Hepatocyte (in vitro differentiated cells): Measurements from ENCODE around the gene CCDC40. TPM values are rescaled to one million over a fixed set of nuclear protein-coding genes. Genes with fewer than 3 reads are reported as not detected.

Experiments
- DNase-seq: peaks from one replicate; pipeline ENCODE4 v3.0.0-alpha.2; 2016; ENCODE audit warnings: low spot score
- H2AFZ ChIP-seq: fragments of 200-600 bp; sonication (generic); 2 replicates; pipeline ENCODE4 v1.6.0; 2016; ENCODE audit warnings: antibody characterized with exemption, mild to moderate bottlenecking
- H3K27ac ChIP-seq: fragments of 200-600 bp; sonication (generic); 2 replicates; pipeline ENCODE4 v1.5.1; 2016; ENCODE audit warnings: mild to moderate bottlenecking
- H3K27me3 ChIP-seq: fragments of 200-600 bp; sonication (generic); 2 replicates; pipeline ENCODE4 v1.6.1; 2016
- H3K36me3 ChIP-seq: fragments of 200-600 bp; sonication (generic); replicated peaks from 2 replicates; pipeline ENCODE4 v1.5.1; 2016; ENCODE audit warnings: low read depth; ENCODE audit not compliant: insufficient read depth
- H3K4me1 ChIP-seq: fragments of 200-600 bp; sonication (generic); 2 replicates; pipeline ENCODE4 v1.5.1; 2016; ENCODE audit warnings: mild to moderate bottlenecking, moderate library complexity; ENCODE audit not compliant: insufficient read depth
- H3K4me2 ChIP-seq: fragments of 200-600 bp; sonication (generic); 2 replicates; pipeline ENCODE4 v1.6.0; 2016
- H3K4me3 ChIP-seq: fragments of 200-600 bp; sonication (generic); 2 replicates; pipeline ENCODE4 v1.5.1; 2016; ENCODE audit warnings: mild to moderate bottlenecking
- H3K79me2 ChIP-seq: fragments of 200-600 bp; sonication (generic); 2 replicates; pipeline ENCODE4 v1.6.0; 2017; ENCODE audit warnings: mild to moderate bottlenecking
- H3K9me2 ChIP-seq: fragments of 200-600 bp; sonication (generic); replicated peaks from 2 replicates; pipeline ENCODE4 v1.6.0; 2017; ENCODE audit warnings: mild to moderate bottlenecking; ENCODE audit not compliant: insufficient read depth
- H3K9me3 ChIP-seq: fragments of 200-600 bp; sonication (generic); 2 replicates; pipeline ENCODE4 v1.5.1; 2016; ENCODE audit warnings: low read depth, mild to moderate bottlenecking
- H4K20me1 ChIP-seq: fragments of 200-600 bp; sonication (generic); 2 replicates; pipeline ENCODE4 v1.6.0; 2016; ENCODE audit warnings: mild to moderate bottlenecking; ENCODE audit not compliant: insufficient read depth, poor library complexity, severe bottlenecking
- EZH2 ChIP-seq: fragments of 200-600 bp; sonication (generic); IDR thresholded peaks from 2 replicates; pipeline ENCODE4 v1.6.1; 2016; ENCODE audit warnings: antibody characterized with exemption, mild to moderate bottlenecking, borderline replicate concordance
- EZH2phosphoT487 ChIP-seq: fragments of 200-600 bp; sonication (generic); IDR thresholded peaks from one replicate; pipeline ENCODE4 v1.6.1; 2018; ENCODE audit warnings: antibody characterized with exemption, mild to moderate bottlenecking, low read depth, moderate library complexity; ENCODE audit not compliant: unreplicated experiment, severe bottlenecking
- WGBS: methylation state at CpG from one replicate; pipeline ENCODE4 v1.1.6; 2016; ENCODE audit warnings: low lambda C conversion rate; ENCODE audit errors: missing lambda C conversion rate; 5-methylcytosine and 5-hydroxymethylcytosine counted together
- polyA plus RNA-seq: library from polyadenylated mRNA; unstranded; fragments of >200 nt; fragmentation: Nextera tagmentation; extraction: Ambion mirVana; gene quantifications from 2 replicates; pipeline ENCODE4 v1.2.1, GENCODE V29; 2016
- total RNA-seq: library from RNA; depleted of rRNA; stranded (reverse); fragments of >200 nt; gene quantifications from 2 replicates; pipeline ENCODE4 v1.2.3, GENCODE V29; 2014
- TF ChIP-seq, protein P1 (sequence below): fragments of 200-600 bp; sonication (generic); IDR thresholded peaks from 2 replicates; pipeline ENCODE4 v1.5.1; 2016; ENCODE audit warnings: antibody characterized with exemption, mild to moderate bottlenecking; ENCODE audit not compliant: poor library complexity

Gene CCDC40
- total and polyA plus RNA-seq, 2 experiments from 2014 or later: 2.2 to 4.7 TPM

DNA sequence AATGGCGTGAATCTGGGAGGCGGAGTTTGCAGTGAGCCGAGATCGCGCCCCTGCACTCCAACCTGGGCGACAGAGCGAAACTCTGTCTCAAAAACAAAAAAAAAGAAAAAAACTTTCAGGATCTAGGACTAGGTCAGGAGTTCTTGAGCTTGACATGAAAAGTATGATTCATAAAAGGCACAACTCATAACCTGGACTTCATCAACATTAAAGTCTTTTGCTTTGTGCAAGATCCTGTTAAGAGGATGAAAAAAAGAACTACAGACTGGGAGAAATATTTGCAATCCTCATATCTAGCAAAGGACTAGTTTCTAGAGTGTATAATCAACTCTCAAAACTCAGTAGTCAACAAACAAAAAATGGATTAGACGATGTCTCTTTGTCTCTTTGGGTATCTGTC lies 40.7 kb upstream of the CCDC40 start:
- peak overlapping the region; percentile 98 for H3K27ac ChIP-seq
- no peaks in the 10 kb centered on the region for H3K36me3 ChIP-seq
- H3K4me1 ChIP-seq: peaks cover 41% of the 10 kb centered on the region
- H3K9me3 ChIP-seq: no peaks in the 10 kb centered on the region
- TF ChIP-seq, protein P1, sequence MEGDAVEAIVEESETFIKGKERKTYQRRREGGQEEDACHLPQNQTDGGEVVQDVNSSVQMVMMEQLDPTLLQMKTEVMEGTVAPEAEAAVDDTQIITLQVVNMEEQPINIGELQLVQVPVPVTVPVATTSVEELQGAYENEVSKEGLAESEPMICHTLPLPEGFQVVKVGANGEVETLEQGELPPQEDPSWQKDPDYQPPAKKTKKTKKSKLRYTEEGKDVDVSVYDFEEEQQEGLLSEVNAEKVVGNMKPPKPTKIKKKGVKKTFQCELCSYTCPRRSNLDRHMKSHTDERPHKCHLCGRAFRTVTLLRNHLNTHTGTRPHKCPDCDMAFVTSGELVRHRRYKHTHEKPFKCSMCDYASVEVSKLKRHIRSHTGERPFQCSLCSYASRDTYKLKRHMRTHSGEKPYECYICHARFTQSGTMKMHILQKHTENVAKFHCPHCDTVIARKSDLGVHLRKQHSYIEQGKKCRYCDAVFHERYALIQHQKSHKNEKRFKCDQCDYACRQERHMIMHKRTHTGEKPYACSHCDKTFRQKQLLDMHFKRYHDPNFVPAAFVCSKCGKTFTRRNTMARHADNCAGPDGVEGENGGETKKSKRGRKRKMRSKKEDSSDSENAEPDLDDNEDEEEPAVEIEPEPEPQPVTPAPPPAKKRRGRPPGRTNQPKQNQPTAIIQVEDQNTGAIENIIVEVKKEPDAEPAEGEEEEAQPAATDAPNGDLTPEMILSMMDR: no peak
- TF ChIP-seq EZH2phosphoT487 (no peak), EZH2 (no peak)
- no peak for DNase-seq
- no peak overlapping the region for H3K4me3 ChIP-seq
- no peak overlapping the region for H3K4me2 ChIP-seq
- H4K20me1 ChIP-seq: no peaks in the 10 kb centered on the region
- H3K79me2 ChIP-seq: peaks cover 30% of the 10 kb centered on the region
- H3K9me2 ChIP-seq: no peaks in the 10 kb centered on the region
- H3K27me3 ChIP-seq: no peaks in the 10 kb centered on the region
- WGBS: 89% methylated on average over 8 of the region's 8 CpGs
- H2AFZ ChIP-seq: no peak overlapping the region

DNA sequence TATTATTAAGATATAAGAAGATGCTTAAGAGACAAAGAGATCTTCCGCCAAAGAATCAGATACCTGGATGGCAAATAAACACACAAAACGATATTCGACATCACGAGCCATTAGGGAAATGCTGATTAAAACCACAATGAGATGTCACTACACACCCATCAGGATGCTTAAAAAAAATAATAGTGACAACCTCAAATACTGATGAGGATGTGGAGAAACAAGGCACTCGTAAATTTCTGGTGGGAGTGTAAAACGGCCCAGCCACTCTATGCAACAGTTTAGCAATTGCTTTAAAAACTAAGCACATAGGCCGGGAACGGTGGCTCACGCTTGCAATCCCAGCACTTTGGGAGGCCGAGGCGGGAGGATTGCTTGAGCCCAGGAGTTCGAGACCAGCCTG lies 40.2 kb upstream of the CCDC40 start:
- H3K36me3 ChIP-seq: no peaks in the 10 kb centered on the region
- no peaks in the 10 kb centered on the region for H3K9me2 ChIP-seq
- no peak overlapping the region for H2AFZ ChIP-seq
- H3K9me3 ChIP-seq: no peaks in the 10 kb centered on the region
- peaks cover 25% of the 10 kb centered on the region for H3K79me2 ChIP-seq
- peaks cover 35% of the 10 kb centered on the region for H3K4me1 ChIP-seq
- H3K27ac ChIP-seq: peak overlapping the region; percentile 33
- no peak overlapping the region for H3K4me3 ChIP-seq
- no peaks in the 10 kb centered on the region for H4K20me1 ChIP-seq
- 93% methylated on average over 12 of the region's 12 CpGs for WGBS
- no peak overlapping the region for H3K4me2 ChIP-seq
- DNase-seq: no peak
- TF ChIP-seq EZH2phosphoT487 (no peak), EZH2 (no peak)
- TF ChIP-seq, protein P1: no peak
- no peaks in the 10 kb centered on the region for H3K27me3 ChIP-seq

DNA sequence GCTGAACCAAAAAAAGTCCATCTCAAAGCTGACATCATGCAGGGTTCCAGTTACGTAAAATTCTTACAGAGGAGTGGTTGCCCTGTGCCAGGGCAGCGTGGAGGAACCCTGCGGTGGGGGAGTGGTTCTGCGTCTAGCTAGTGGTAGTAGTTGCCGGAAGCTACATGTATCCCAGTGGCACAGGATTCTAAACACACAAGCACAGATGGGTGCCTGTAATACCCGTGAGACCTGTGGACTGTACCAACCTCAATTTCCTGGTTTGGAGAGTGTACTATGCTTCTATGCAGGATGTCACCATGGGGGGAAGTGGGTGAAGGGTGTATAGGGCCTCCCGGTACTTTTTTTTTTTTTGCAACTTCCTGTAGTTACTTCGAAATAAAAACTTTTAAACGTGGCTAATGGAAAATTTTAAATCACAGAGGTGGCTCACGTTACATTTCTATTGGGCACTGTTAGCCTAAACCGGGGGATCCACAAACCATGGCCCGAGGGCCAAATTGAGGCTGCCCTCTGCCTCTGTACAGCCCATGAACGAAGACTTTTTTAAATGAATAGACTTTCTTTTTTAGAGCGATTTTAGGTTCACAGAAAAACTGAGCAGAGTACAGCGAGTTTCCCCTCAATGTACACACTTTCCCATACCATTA lies 39.3 kb upstream of the CCDC40 start:
- H3K36me3 ChIP-seq: no peaks in the 10 kb centered on the region
- H3K9me3 ChIP-seq: no peaks in the 10 kb centered on the region
- TF ChIP-seq EZH2 (no peak), EZH2phosphoT487 (no peak)
- TF ChIP-seq, protein P1: no peak
- no peaks in the 10 kb centered on the region for H3K27me3 ChIP-seq
- DNase-seq: no peak
- H3K4me2 ChIP-seq: no peak overlapping the region
- no peaks in the 10 kb centered on the region for H4K20me1 ChIP-seq
- peaks cover 29% of the 10 kb centered on the region for H3K79me2 ChIP-seq
- no peak overlapping the region for H2AFZ ChIP-seq
- peak overlapping the region; percentile 38 for H3K27ac ChIP-seq
- H3K9me2 ChIP-seq: no peaks in the 10 kb centered on the region
- H3K4me3 ChIP-seq: no peak overlapping the region
- WGBS: 80% methylated on average over 15 of the region's 15 CpGs
- H3K4me1 ChIP-seq: peaks cover 32% of the 10 kb centered on the region
